Measurements from ENCODE around the gene TMEM185B.

Gene TMEM185B

DNA sequence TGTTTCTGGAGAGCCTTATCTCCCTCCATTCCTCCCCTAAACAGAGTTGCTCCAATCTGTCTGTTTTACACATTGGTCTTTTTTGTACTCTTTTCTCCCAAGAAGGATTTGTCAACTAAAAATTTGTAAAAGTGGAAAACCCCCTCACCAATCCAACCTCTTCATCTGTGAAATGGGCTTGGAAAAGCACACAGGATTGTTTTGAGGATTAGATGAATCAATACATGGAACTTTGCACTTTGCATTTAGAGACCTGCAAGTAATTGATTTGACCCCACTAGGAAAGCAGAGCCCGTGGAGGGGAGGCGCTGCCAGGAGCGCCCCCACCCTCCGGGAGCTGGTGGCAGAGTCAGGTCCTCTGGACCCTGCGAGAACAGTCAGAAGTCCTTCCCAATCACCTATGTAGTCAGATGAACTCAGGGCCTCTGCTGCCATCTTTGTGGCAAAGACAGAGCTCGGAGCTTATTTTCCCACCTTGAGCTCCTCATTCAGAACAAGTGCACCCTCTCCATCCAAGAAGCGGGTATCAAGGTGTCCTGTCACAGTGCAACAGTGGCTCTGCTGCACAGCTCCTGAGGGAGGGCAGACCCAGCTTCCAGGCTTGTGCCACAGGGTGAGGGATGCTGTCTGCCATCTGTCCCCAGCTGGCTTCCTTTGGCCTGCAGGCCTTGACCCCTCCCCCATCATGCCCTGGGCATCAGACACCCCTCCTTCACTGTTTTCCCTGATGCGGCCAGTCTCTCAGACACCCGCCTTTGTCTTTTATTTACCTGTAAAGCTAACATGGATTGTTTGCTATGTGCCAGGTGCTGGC lies 1.7 kb upstream of the TMEM185B start:
- TF ChIP-seq EP300 (IDR thresholded peaks at IDR 0.05; ENCODE audit: borderline replicate concordance) (no peak), TCF12 (IDR thresholded peaks at IDR 0.05; ENCODE audit: low read depth) (no peak), RAD21 (IDR thresholded peaks at IDR 0.05; ENCODE audit: low read depth) (no peak), TEAD4 (IDR thresholded peaks at IDR 0.05) (no peak), CREB1 (IDR thresholded peaks at IDR 0.05; ENCODE audit: low read depth) (no peak), CEBPB (IDR thresholded peaks at IDR 0.05) (no peak), YY1 (IDR thresholded peaks at IDR 0.05; ENCODE audit: low read depth) (no peak), FOXM1 (IDR thresholded peaks at IDR 0.05; ENCODE audit: borderline replicate concordance, low read depth) (no peak)
- TF ChIP-seq, protein P1, sequence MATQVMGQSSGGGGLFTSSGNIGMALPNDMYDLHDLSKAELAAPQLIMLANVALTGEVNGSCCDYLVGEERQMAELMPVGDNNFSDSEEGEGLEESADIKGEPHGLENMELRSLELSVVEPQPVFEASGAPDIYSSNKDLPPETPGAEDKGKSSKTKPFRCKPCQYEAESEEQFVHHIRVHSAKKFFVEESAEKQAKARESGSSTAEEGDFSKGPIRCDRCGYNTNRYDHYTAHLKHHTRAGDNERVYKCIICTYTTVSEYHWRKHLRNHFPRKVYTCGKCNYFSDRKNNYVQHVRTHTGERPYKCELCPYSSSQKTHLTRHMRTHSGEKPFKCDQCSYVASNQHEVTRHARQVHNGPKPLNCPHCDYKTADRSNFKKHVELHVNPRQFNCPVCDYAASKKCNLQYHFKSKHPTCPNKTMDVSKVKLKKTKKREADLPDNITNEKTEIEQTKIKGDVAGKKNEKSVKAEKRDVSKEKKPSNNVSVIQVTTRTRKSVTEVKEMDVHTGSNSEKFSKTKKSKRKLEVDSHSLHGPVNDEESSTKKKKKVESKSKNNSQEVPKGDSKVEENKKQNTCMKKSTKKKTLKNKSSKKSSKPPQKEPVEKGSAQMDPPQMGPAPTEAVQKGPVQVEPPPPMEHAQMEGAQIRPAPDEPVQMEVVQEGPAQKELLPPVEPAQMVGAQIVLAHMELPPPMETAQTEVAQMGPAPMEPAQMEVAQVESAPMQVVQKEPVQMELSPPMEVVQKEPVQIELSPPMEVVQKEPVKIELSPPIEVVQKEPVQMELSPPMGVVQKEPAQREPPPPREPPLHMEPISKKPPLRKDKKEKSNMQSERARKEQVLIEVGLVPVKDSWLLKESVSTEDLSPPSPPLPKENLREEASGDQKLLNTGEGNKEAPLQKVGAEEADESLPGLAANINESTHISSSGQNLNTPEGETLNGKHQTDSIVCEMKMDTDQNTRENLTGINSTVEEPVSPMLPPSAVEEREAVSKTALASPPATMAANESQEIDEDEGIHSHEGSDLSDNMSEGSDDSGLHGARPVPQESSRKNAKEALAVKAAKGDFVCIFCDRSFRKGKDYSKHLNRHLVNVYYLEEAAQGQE (IDR thresholded peaks at IDR 0.05; ENCODE audit: low read depth), result no peak

DNA sequence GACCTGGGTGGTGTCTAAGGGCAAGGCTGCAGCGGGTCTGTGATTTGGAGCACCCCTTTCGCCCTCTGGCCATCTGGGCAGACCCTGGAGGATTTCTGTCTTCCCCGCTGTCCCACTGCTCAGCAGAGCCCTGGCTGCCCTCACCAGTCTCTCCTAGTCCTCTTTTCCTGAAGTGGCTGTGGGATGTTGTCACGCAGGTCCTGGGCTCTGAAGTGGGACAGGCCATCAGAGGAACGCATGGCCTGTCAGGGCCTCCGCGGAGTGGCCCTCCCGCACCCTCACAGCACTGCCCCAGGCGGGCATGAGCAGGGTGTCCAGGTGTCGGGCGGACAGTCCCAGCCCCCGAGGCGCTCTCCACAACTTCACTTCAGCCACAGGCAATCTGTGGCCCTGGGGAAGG lies 1.1 kb upstream of the TMEM185B start:
- TF ChIP-seq RAD21 (IDR thresholded peaks at IDR 0.05; ENCODE audit: low read depth), result no peak
- TF ChIP-seq, protein P2, sequence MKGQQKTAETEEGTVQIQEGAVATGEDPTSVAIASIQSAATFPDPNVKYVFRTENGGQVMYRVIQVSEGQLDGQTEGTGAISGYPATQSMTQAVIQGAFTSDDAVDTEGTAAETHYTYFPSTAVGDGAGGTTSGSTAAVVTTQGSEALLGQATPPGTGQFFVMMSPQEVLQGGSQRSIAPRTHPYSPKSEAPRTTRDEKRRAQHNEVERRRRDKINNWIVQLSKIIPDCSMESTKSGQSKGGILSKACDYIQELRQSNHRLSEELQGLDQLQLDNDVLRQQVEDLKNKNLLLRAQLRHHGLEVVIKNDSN (IDR thresholded peaks at IDR 0.05), result no peak
- no peak for TF ChIP-seq TEAD4 (IDR thresholded peaks at IDR 0.05)
- no peak for TF ChIP-seq YY1 (IDR thresholded peaks at IDR 0.05; ENCODE audit: low read depth)
- no peak for TF ChIP-seq CREB1 (IDR thresholded peaks at IDR 0.05; ENCODE audit: low read depth)
- TF ChIP-seq EGR1 (IDR thresholded peaks at IDR 0.05), result no peak
- no peak for TF ChIP-seq ZBTB7A (IDR thresholded peaks at IDR 0.05; ENCODE audit: low read depth)
- TF ChIP-seq NFIC (IDR thresholded peaks at IDR 0.05), result no peak
- no peak for TF ChIP-seq CEBPB (IDR thresholded peaks at IDR 0.05)
- TF ChIP-seq FOXM1 (IDR thresholded peaks at IDR 0.05; ENCODE audit: borderline replicate concordance, low read depth), result no peak
- TF ChIP-seq TAF1 (IDR thresholded peaks at IDR 0.05; ENCODE audit: low read depth), result no peak
- TF ChIP-seq, protein P1 (IDR thresholded peaks at IDR 0.05; ENCODE audit: low read depth), result no peak
- no peak for TF ChIP-seq TCF12 (IDR thresholded peaks at IDR 0.05; ENCODE audit: low read depth)
- TF ChIP-seq, protein P3, sequence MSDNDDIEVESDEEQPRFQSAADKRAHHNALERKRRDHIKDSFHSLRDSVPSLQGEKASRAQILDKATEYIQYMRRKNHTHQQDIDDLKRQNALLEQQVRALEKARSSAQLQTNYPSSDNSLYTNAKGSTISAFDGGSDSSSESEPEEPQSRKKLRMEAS (IDR thresholded peaks at IDR 0.05), result no peak

DNA sequence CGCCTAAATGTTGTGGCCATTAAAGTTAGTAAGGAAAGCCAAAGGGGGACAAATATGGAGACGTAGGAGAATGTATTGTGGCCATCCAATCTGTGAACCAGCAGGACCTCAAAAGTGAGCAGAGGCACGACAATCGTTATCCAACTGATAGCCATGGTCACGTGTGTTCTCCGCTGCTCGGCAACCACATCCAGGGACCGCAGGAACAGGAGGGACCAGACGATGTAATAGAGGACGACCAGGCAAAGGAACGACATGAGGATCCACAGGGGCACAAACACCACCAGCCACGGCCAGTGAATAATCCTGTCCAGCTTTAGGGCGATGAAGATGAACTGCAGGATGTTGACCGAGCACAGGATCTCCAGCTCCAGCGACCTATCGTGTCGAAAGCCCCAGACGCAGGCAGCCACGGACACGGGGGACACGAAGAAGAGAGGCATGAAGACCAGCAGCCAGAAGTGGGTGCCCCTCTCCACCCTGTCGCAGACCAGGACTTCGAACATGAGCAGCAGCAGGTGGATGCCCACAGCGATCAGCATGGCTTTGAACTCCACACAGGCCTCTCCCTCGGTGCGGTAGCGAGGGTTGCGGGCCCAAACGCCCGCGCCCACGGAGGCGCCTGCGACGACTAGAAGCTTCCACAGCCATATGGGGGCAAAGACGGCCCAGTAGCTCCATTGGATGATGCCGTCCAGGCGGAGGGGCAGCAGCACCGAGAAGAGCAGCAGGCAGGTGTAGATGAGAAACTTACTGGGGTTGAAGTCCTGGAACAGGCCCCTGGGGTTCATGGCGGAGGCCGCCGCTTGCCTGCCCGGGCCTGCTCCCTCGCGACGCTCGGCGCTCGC lies 790 bp downstream of the TMEM185B start:
- TF ChIP-seq CEBPB (IDR thresholded peaks at IDR 0.05), result no peak
- no peak for TF ChIP-seq TAF1 (IDR thresholded peaks at IDR 0.05; ENCODE audit: low read depth)
- TF ChIP-seq EP300 (IDR thresholded peaks at IDR 0.05; ENCODE audit: borderline replicate concordance), result no peak
- no peak for TF ChIP-seq TEAD4 (IDR thresholded peaks at IDR 0.05)
- TF ChIP-seq, protein P3 (IDR thresholded peaks at IDR 0.05), result no peak
- TF ChIP-seq, protein P2 (IDR thresholded peaks at IDR 0.05), result no peak
- TF ChIP-seq EGR1 (IDR thresholded peaks at IDR 0.05), result no peak
- no peak for TF ChIP-seq YY1 (IDR thresholded peaks at IDR 0.05; ENCODE audit: low read depth)
- TF ChIP-seq FOXM1 (IDR thresholded peaks at IDR 0.05; ENCODE audit: borderline replicate concordance, low read depth), result no peak
- TF ChIP-seq, protein P1 (IDR thresholded peaks at IDR 0.05; ENCODE audit: low read depth), result no peak
- TF ChIP-seq CREB1 (IDR thresholded peaks at IDR 0.05; ENCODE audit: low read depth), result no peak
- TF ChIP-seq NFIC (IDR thresholded peaks at IDR 0.05), result no peak
- no peak for TF ChIP-seq RAD21 (IDR thresholded peaks at IDR 0.05; ENCODE audit: low read depth)
- TF ChIP-seq ZBTB7A (IDR thresholded peaks at IDR 0.05; ENCODE audit: low read depth), result no peak
- no peak for TF ChIP-seq TCF12 (IDR thresholded peaks at IDR 0.05; ENCODE audit: low read depth)

All from Ishikawa (cell line).